ENCODE results near the gene ZFPM1.

The ZFPM1 gene

DNA sequence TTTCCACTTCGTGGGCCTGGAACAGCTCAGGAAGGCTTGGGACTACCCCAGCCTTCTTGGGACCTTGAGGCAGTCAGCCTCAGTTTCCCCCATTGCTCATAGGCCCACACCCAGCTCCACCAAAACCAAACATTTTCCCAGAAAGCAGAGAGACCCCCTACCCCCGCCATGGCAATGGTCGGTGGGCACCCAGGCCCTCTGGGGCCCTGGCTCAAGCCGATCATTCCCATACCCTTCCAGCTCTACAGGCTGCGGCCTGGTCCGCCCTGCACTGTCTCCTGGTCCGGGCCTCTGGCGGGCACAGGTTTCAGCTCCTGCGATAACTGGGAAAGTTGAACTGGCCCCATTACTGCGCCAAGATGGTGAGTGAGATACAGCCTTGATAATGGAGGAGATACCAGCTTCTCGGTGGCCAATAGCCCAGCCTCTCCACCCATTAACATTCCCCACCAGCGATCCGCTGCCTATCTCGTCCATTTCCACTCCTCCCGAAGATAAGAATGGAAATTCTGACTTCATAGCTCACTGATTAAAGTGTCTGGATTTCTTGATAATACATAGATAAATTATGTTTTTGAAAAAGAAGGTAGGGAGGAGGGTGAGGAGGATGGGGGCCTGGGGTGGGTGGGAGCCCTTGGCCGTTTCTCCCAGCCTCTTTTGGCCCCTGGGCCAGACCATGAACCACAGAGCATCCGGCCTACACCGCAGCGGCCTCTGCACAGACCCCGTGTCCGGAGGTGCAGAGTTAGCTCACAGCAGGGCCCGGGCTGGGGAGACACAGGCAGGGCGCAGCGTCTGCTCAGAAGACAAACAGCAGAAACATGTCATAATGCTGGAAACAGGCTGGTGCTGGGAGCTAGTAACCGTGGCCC, 11.6 kb downstream of the ZFPM1 start:
- TF ChIP-seq CSDC2 (CRISPR knock-in tag; IDR thresholded peaks at IDR 0.05) (0 out of 2 replicates have a peak, but pooled peaks have one; percentile 62), ZNF8 (CRISPR knock-in tag; IDR thresholded peaks at IDR 0.05) (no peak), GLIS3 (CRISPR knock-in tag; IDR thresholded peaks at IDR 0.05) (no peak), TCF4 (CRISPR knock-in tag; IDR thresholded peaks at IDR 0.05; ENCODE audit: borderline replicate concordance) (peak; percentile 38; the same call in 1 of the 2 replicates), RARB (CRISPR knock-in tag; IDR thresholded peaks at IDR 0.05) (no peak), ZFP3 (CRISPR knock-in tag; IDR thresholded peaks at IDR 0.05) (0 out of 2 replicates have a peak, but pooled peaks have one; percentile 28), ISL1 (CRISPR knock-in tag; IDR thresholded peaks at IDR 0.05) (peak; percentile 83)
- TF ChIP-seq, protein P1, sequence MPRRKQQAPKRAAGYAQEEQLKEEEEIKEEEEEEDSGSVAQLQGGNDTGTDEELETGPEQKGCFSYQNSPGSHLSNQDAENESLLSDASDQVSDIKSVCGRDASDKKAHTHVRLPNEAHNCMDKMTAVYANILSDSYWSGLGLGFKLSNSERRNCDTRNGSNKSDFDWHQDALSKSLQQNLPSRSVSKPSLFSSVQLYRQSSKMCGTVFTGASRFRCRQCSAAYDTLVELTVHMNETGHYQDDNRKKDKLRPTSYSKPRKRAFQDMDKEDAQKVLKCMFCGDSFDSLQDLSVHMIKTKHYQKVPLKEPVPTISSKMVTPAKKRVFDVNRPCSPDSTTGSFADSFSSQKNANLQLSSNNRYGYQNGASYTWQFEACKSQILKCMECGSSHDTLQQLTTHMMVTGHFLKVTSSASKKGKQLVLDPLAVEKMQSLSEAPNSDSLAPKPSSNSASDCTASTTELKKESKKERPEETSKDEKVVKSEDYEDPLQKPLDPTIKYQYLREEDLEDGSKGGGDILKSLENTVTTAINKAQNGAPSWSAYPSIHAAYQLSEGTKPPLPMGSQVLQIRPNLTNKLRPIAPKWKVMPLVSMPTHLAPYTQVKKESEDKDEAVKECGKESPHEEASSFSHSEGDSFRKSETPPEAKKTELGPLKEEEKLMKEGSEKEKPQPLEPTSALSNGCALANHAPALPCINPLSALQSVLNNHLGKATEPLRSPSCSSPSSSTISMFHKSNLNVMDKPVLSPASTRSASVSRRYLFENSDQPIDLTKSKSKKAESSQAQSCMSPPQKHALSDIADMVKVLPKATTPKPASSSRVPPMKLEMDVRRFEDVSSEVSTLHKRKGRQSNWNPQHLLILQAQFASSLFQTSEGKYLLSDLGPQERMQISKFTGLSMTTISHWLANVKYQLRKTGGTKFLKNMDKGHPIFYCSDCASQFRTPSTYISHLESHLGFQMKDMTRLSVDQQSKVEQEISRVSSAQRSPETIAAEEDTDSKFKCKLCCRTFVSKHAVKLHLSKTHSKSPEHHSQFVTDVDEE (CRISPR knock-in tag; IDR thresholded peaks at IDR 0.05), result peak; percentile 17; the same call in 1 of the 2 replicates

DNA sequence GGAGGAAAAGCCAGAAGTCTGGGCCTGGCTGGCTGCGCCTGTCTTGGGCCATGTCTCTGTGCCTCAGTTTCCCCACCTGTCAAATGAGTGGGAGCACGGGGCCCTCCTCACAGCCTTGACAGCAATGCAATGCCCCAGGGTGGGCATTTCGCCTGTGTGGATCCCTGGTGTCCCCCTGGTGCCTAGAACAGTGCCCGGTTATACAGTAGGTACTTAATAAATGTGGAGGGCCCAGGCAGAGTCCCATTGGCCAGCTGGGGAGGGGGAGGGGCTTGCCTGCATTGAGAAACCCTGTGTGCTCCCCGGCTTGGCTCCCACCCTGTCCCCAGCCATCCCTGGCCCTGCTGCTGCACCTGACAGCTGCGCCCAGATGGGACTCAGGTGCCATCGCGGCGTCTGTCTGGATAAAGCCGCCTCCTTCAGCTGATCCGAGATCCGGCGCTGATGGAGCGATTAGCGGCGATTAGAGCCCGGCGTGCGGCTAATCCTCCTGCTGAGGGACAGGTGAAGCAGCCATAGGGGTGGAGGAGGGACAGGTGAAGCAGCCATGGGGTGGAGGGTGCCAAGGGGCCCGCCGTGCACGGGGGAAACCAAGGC, 12.4 kb downstream of the ZFPM1 start:
- no peak for ATAC-seq
- TF ChIP-seq CSDC2 (CRISPR knock-in tag; IDR thresholded peaks at IDR 0.05) (no peak), OSR1 (CRISPR knock-in tag; IDR thresholded peaks at IDR 0.05) (no peak), ARNTL (CRISPR knock-in tag; IDR thresholded peaks at IDR 0.05; ENCODE audit: borderline replicate concordance, low read depth) (no peak), ZNF8 (CRISPR knock-in tag; IDR thresholded peaks at IDR 0.05) (no peak), GLIS3 (CRISPR knock-in tag; IDR thresholded peaks at IDR 0.05) (no peak), TCF4 (CRISPR knock-in tag; IDR thresholded peaks at IDR 0.05; ENCODE audit: borderline replicate concordance) (no peak), BACH2 (CRISPR knock-in tag; IDR thresholded peaks at IDR 0.05; ENCODE audit: borderline replicate concordance) (no peak), ZNF70 (CRISPR knock-in tag; IDR thresholded peaks at IDR 0.05) (no peak), ISL1 (CRISPR knock-in tag; IDR thresholded peaks at IDR 0.05) (no peak), ZFP30 (CRISPR knock-in tag; IDR thresholded peaks at IDR 0.05) (no peak)
- TF ChIP-seq, protein P1 (CRISPR knock-in tag; IDR thresholded peaks at IDR 0.05), result no peak; the same call in 1 of the 2 replicates
- TF ChIP-seq, protein P2, sequence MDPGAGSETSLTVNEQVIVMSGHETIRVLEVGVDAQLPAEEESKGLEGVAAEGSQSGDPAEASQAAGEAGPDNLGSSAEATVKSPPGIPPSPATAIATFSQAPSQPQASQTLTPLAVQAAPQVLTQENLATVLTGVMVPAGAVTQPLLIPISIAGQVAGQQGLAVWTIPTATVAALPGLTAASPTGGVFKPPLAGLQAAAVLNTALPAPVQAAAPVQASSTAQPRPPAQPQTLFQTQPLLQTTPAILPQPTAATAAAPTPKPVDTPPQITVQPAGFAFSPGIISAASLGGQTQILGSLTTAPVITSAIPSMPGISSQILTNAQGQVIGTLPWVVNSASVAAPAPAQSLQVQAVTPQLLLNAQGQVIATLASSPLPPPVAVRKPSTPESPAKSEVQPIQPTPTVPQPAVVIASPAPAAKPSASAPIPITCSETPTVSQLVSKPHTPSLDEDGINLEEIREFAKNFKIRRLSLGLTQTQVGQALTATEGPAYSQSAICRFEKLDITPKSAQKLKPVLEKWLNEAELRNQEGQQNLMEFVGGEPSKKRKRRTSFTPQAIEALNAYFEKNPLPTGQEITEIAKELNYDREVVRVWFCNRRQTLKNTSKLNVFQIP (CRISPR knock-in tag; IDR thresholded peaks at IDR 0.05; ENCODE audit: borderline replicate concordance, low read depth), result no peak
- TF ChIP-seq, protein P3, sequence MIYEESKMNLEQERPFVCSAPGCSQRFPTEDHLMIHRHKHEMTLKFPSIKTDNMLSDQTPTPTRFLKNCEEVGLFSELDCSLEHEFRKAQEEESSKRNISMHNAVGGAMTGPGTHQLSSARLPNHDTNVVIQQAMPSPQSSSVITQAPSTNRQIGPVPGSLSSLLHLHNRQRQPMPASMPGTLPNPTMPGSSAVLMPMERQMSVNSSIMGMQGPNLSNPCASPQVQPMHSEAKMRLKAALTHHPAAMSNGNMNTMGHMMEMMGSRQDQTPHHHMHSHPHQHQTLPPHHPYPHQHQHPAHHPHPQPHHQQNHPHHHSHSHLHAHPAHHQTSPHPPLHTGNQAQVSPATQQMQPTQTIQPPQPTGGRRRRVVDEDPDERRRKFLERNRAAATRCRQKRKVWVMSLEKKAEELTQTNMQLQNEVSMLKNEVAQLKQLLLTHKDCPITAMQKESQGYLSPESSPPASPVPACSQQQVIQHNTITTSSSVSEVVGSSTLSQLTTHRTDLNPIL (CRISPR knock-in tag; IDR thresholded peaks at IDR 0.05; ENCODE audit: low read depth), result no peak
- TF ChIP-seq, protein P4, sequence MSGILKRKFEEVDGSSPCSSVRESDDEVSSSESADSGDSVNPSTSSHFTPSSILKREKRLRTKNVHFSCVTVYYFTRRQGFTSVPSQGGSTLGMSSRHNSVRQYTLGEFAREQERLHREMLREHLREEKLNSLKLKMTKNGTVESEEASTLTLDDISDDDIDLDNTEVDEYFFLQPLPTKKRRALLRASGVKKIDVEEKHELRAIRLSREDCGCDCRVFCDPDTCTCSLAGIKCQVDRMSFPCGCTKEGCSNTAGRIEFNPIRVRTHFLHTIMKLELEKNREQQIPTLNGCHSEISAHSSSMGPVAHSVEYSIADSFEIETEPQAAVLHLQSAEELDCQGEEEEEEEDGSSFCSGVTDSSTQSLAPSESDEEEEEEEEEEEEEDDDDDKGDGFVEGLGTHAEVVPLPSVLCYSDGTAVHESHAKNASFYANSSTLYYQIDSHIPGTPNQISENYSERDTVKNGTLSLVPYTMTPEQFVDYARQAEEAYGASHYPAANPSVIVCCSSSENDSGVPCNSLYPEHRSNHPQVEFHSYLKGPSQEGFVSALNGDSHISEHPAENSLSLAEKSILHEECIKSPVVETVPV (CRISPR knock-in tag; IDR thresholded peaks at IDR 0.05), result no peak

More for the DNA sequence above, 11.6 kb downstream of the ZFPM1 start:
- ATAC-seq, result peak; percentile 77
